C4-2B (cell line): Measurements from ENCODE around the gene KDM7A.

Source experiments
- H3K27ac ChIP-seq: fragments of 450-650 bp; 2 replicates; pipeline ENCODE4 v1.5.1; 2017
- CTCF ChIP-seq: fragments of 450-650 bp; conservative IDR thresholded peaks from 2 replicates; pipeline ENCODE4 v1.5.1; 2017; ENCODE audit warnings: mild to moderate bottlenecking
- ZFX ChIP-seq: fragments of 450-650 bp; IDR thresholded peaks from 2 replicates; pipeline ENCODE4 v1.6.1; 2017

Gene KDM7A

GRCh38 chr7:140217750-140218501 is 41.1 kb upstream of the KDM7A start:
- TF ChIP-seq CTCF (no peak), ZFX (no peak)
- H3K27ac ChIP-seq, result no peak overlapping the region

GRCh38 chr7:140215281-140215680 is 38.5 kb upstream of the KDM7A start:
- TF ChIP-seq CTCF, result no peak
- TF ChIP-seq ZFX, result no peak
- no peak overlapping the region for H3K27ac ChIP-seq

GRCh38 chr7:140214075-140214684 is 37.4 kb upstream of the KDM7A start:
- no peak overlapping the region for H3K27ac ChIP-seq
- TF ChIP-seq ZFX (no peak), CTCF (no peak)

- no peak overlapping the region for H3K27ac ChIP-seq
- no peak for TF ChIP-seq ZFX
- TF ChIP-seq CTCF, result no peak
Measured at GRCh38 chr7:140213684-140214074, 36.9 kb upstream of the KDM7A start.

GRCh38 chr7:140212100-140212881 is 35.5 kb upstream of the KDM7A start:
- TF ChIP-seq CTCF (no peak), ZFX (no peak)
- no peak overlapping the region for H3K27ac ChIP-seq

GRCh38 chr7:140211698-140212097 is 34.9 kb upstream of the KDM7A start:
- no peak overlapping the region for H3K27ac ChIP-seq
- TF ChIP-seq CTCF (no peak), ZFX (no peak)
